ENCODE results near the gene NCSTN. TPM values are rescaled to one million over a fixed set of nuclear protein-coding genes. Genes with fewer than 3 reads are reported as not detected.

NCSTN gene
- total RNA-seq, 1 experiment from 2014 or later, result 125 TPM

- no peak for TF ChIP-seq CTCF (IDR thresholded peaks at IDR 0.05; ENCODE audit: unreplicated experiment)
- intact Hi-C loops (cut with micrococcal nuclease), result no loop called here
- ChIA-PET POLR2A (no interaction called here), CTCF (interaction anchor here (0.6 to 9.5 kb wide), 8 partner anchors 8 to 673 kb away, joined by 3 to 122 read pairs (median 4); no protein-coding TSS in a partner anchor)
- Mint-ChIP-seq H3K4me3 (ENCODE audit: unreplicated experiment) (no peak overlapping the region), H3K36me3 (ENCODE audit: insufficient read depth, unreplicated experiment) (peaks cover 5% of the 10 kb centered on the region), H3K27me3 (ENCODE audit: insufficient read depth, unreplicated experiment) (peaks cover 39% of the 10 kb centered on the region), H3K4me1 (ENCODE audit: insufficient read depth, unreplicated experiment) (peaks cover 5% of the 10 kb centered on the region), H3K27ac (ENCODE audit: low read depth, unreplicated experiment) (peak overlapping the region; percentile 14), H3K9me3 (ENCODE audit: unreplicated experiment) (no peaks in the 10 kb centered on the region)
- no TSS peak for BruUV-seq (replicated peaks)
- DNase-seq (ENCODE audit: unreplicated experiment), result no peak
Measured at GRCh38 chr1:160367934-160368923, 25.0 kb downstream of the NCSTN start.

- no peak for TF ChIP-seq CTCF (IDR thresholded peaks at IDR 0.05; ENCODE audit: unreplicated experiment)
- intact Hi-C loops (cut with micrococcal nuclease), result no loop called here
- no TSS peak for BruUV-seq (replicated peaks)
Measured at GRCh38 chr1:160369087-160369486, 25.9 kb downstream of the NCSTN start.

GRCh38 chr1:160370561-160371345, 27.6 kb downstream of the NCSTN start:
- H3K9me3 Mint-ChIP-seq (ENCODE audit: unreplicated experiment), result no peaks in the 10 kb centered on the region
- ChIA-PET POLR2A (interaction anchor here (0.8 kb wide), 1 partner anchor 272 kb away, joined by 3 read pairs; no protein-coding TSS in a partner anchor), CTCF (interaction anchor here (0.7 to 10.1 kb wide), 5 partner anchors 9 to 270 kb away, joined by 3 to 181 read pairs (median 9); no protein-coding TSS in a partner anchor)
- intact Hi-C loops (cut with micrococcal nuclease), result loop anchor here (10.0 kb wide), 2 partner anchors 326 to 436 kb away; no protein-coding TSS in a partner anchor
- no peaks in the 10 kb centered on the region for H3K36me3 Mint-ChIP-seq (ENCODE audit: insufficient read depth, unreplicated experiment)
- no peak for TF ChIP-seq CTCF (IDR thresholded peaks at IDR 0.05; ENCODE audit: unreplicated experiment)
- no TSS peak for BruUV-seq (replicated peaks)
- no peak for DNase-seq (ENCODE audit: unreplicated experiment)
- no peak overlapping the region for H3K4me3 Mint-ChIP-seq (ENCODE audit: unreplicated experiment)
- peaks cover 4% of the 10 kb centered on the region for H3K4me1 Mint-ChIP-seq (ENCODE audit: insufficient read depth, unreplicated experiment)
- peaks cover 39% of the 10 kb centered on the region for H3K27me3 Mint-ChIP-seq (ENCODE audit: insufficient read depth, unreplicated experiment)
- no peak overlapping the region for H3K27ac Mint-ChIP-seq (ENCODE audit: low read depth, unreplicated experiment)

More at GRCh38 chr1:160369087-160369486, 25.9 kb downstream of the NCSTN start:
- Mint-ChIP-seq H3K27ac (ENCODE audit: low read depth, unreplicated experiment) (no peak overlapping the region), H3K9me3 (ENCODE audit: unreplicated experiment) (no peaks in the 10 kb centered on the region), H3K27me3 (ENCODE audit: insufficient read depth, unreplicated experiment) (peaks cover 39% of the 10 kb centered on the region), H3K36me3 (ENCODE audit: insufficient read depth, unreplicated experiment) (peaks cover 5% of the 10 kb centered on the region), H3K4me3 (ENCODE audit: unreplicated experiment) (no peak overlapping the region), H3K4me1 (ENCODE audit: insufficient read depth, unreplicated experiment) (peaks cover 5% of the 10 kb centered on the region)
- POLR2A ChIA-PET, result no interaction called here
- DNase-seq (ENCODE audit: unreplicated experiment), result no peak
- CTCF ChIA-PET, result interaction anchor here (0.9 to 9.5 kb wide), 5 partner anchors 7 to 283 kb away, joined by 3 to 122 read pairs (median 4); no protein-coding TSS in a partner anchor
